ENCODE measurements around the gene ROGDI.

The ROGDI gene

DNA sequence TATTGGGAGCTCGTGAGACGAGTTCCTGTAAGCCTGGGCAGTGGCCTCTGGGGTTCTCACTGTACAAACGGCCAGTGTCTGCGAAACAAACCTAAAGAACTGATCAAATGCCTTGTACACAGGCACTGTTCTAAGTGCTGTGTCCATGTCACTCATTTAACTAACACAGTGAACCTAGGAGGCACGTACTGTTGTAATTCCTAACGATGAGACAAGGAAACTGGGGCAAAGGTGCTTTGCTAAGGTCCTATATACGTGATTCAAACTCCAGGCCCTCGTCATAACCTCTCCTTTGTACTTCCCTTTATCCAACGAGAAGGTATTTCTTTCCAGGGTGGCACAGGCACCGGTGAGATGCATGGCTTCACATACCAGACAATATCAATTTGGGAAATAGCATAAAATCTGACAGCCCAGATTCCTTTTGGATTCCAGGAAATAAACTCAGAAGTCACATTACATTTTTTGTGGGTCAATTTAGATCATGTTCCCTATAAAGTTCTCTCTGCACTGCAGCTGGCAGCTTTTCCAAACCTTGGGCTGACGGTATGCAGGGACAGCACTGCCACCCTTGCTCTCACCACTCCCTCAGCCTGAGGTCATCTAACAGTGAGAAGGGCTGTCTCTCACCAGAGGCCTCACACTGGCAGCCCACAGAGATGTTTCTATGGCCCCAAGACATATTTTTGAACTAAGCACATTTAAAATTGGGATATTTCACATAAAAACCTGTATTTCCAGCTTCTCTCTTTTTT lies 26.3 kb upstream of the ROGDI start:
- Histone ChIP-seq H3K36me3 (ENCODE audit: control insufficient read depth in 4 of 4, insufficient read depth in 4 of 4, low read length in 3 of 4) (peaks cover 33 to 85% (median 68%) of the 10 kb centered on the region in 4 experiments), H3K4me3 (ENCODE audit: control insufficient read depth in 1 of 7, extremely low read depth in 1 of 7, insufficient read depth in 4 of 7, low read depth in 2 of 7, low read length in 6 of 7) (no peak overlapping the region), H3K27me3 (replicated peaks in 2 of 5; ENCODE audit: control insufficient read depth in 4 of 5, insufficient read depth in 5 of 5, low read length in 4 of 5) (no peaks in the 10 kb centered on the region), H3K27ac (ENCODE audit: insufficient read depth in 1 of 2, low read depth in 1 of 2, low read length in 2 of 2, poor library complexity in 1 of 2, severe bottlenecking in 2 of 2) (no peak overlapping the region), H3K9me3 (ENCODE audit: control extremely low read depth in 1 of 5, control insufficient read depth in 4 of 5, insufficient read depth in 2 of 5, low read depth in 1 of 5, low read length in 4 of 5) (no peaks in the 10 kb centered on the region), H3K4me1 (ENCODE audit: control extremely low read depth in 1 of 4, control insufficient read depth in 4 of 4, insufficient read depth in 4 of 4, low read length in 3 of 4) (no peaks in the 10 kb centered on the region)
- ChIA-PET CTCF (interaction anchor here (0.7 kb wide), 1 partner anchor 9 kb away, joined by 3 read pairs; no protein-coding TSS in a partner anchor), POLR2A (no interaction called here)
- DNase-seq, result no peak
- 98% methylated on average over 11 of the region's 11 CpGs for WGBS (ENCODE audit: insufficient coverage)

DNA sequence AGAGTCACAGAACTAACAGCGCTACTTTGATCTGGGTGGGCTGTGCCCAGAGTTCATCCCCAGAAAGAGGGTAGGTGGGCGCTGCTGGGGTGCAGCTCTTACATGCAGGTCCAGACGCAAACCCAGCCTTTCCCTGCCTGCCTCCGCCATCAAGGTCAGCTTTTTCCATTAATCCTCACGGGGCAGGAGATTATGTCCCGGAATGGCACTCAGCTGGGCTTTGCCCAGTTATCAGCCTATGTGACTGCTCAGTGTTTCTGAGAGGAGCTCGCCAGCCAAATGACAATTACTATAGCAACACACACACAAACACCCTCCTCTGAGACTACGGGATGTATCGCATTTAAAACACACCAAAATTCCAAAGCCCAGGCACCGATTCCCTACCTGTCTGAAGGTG lies 24.5 kb upstream of the ROGDI start:
- Histone ChIP-seq H3K27me3 (replicated peaks in 2 of 5; ENCODE audit: control insufficient read depth in 4 of 5, insufficient read depth in 5 of 5, low read length in 4 of 5) (no peaks in the 10 kb centered on the region), H3K36me3 (ENCODE audit: control insufficient read depth in 4 of 4, insufficient read depth in 4 of 4, low read length in 3 of 4) (peaks cover 43 to 88% (median 67%) of the 10 kb centered on the region in 4 experiments), H3K9me3 (ENCODE audit: control extremely low read depth in 1 of 5, control insufficient read depth in 4 of 5, insufficient read depth in 2 of 5, low read depth in 1 of 5, low read length in 4 of 5) (no peaks in the 10 kb centered on the region), H3K4me1 (ENCODE audit: control extremely low read depth in 1 of 4, control insufficient read depth in 4 of 4, insufficient read depth in 4 of 4, low read length in 3 of 4) (no peaks in the 10 kb centered on the region), H3K27ac (ENCODE audit: insufficient read depth in 1 of 2, low read depth in 1 of 2, low read length in 2 of 2, poor library complexity in 1 of 2, severe bottlenecking in 2 of 2) (no peak overlapping the region), H3K4me3 (ENCODE audit: control insufficient read depth in 1 of 7, extremely low read depth in 1 of 7, insufficient read depth in 4 of 7, low read depth in 2 of 7, low read length in 6 of 7) (no peak overlapping the region)
- POLR2A ChIA-PET, result no interaction called here
- 96% methylated on average over 8 of the region's 10 CpGs for WGBS (ENCODE audit: insufficient coverage)
- no peak for DNase-seq
- CTCF ChIA-PET, result interaction anchor here (0.9 kb wide), 1 partner anchor 12 kb away, joined by 4 read pairs; no protein-coding TSS in a partner anchor

DNA sequence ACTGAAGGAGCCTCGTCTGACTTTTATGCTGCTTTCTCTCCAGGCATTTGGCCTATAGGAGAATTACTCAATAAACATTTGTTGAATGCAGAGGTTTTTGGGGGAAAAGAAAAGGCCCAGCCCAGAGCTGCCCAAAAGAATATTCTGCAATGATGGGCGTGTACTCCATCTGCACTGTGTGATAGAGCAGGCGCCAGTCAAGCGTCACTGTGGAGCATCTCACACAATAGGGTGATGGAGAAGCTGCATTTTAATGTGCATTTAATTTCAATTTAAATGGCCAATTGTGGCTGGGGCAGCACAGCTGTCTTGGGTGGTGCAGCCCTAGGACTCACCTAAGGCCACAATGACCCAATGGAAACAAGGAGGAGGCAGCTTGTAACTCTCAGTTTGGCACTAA lies 24.1 kb upstream of the ROGDI start:
- 96% methylated on average over 4 of the region's 4 CpGs for WGBS (ENCODE audit: insufficient coverage)

DNA sequence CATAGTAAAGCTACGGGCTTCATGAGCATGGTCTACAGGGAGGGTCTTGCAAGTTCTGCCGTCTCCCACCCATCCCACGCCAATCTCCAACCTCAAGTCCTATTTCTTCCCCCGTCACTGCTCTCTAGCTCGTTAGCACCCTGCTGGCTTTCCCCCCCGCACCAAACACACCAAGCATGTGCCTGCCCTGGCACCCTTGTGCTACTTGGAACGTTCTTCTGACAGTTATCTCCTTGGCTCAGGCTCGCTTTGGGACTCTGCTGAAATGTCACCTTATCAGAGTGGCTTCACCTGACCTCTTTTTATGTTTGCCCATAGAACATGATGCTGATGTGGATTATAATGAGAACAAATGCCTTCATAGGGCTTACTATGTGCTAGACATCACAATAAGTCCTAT lies 22.8 kb upstream of the ROGDI start:
- 97% methylated on average over 7 of the region's 8 CpGs for WGBS (ENCODE audit: insufficient coverage)
- no peaks in the 10 kb centered on the region for H3K9me3 ChIP-seq (ENCODE audit: control extremely low read depth in 1 of 5, control insufficient read depth in 4 of 5, insufficient read depth in 2 of 5, low read depth in 1 of 5, low read length in 4 of 5)
- ChIA-PET CTCF (no interaction called here), POLR2A (no interaction called here)
- no peak overlapping the region for H3K27ac ChIP-seq (ENCODE audit: insufficient read depth in 1 of 2, low read depth in 1 of 2, low read length in 2 of 2, poor library complexity in 1 of 2, severe bottlenecking in 2 of 2)
- H3K4me3 ChIP-seq (ENCODE audit: control insufficient read depth in 1 of 7, extremely low read depth in 1 of 7, insufficient read depth in 4 of 7, low read depth in 2 of 7, low read length in 6 of 7), result no peak overlapping the region
- no peaks in the 10 kb centered on the region for H3K4me1 ChIP-seq (ENCODE audit: control extremely low read depth in 1 of 4, control insufficient read depth in 4 of 4, insufficient read depth in 4 of 4, low read length in 3 of 4)
- H3K27me3 ChIP-seq (replicated peaks in 2 of 5; ENCODE audit: control insufficient read depth in 4 of 5, insufficient read depth in 5 of 5, low read length in 4 of 5), result no peaks in the 10 kb centered on the region
- no peak for DNase-seq
- H3K36me3 ChIP-seq (ENCODE audit: control insufficient read depth in 4 of 4, insufficient read depth in 4 of 4, low read length in 3 of 4), result peaks cover 39 to 88% (median 66%) of the 10 kb centered on the region in 4 experiments

More for the DNA sequence above, 24.1 kb upstream of the ROGDI start:
- ChIA-PET POLR2A (no interaction called here), CTCF (interaction anchor here (0.9 kb wide), 1 partner anchor 12 kb away, joined by 4 read pairs; no protein-coding TSS in a partner anchor)
- Histone ChIP-seq H3K4me1 (ENCODE audit: control extremely low read depth in 1 of 4, control insufficient read depth in 4 of 4, insufficient read depth in 4 of 4, low read length in 3 of 4) (no peaks in the 10 kb centered on the region), H3K9me3 (ENCODE audit: control extremely low read depth in 1 of 5, control insufficient read depth in 4 of 5, insufficient read depth in 2 of 5, low read depth in 1 of 5, low read length in 4 of 5) (no peaks in the 10 kb centered on the region), H3K36me3 (ENCODE audit: control insufficient read depth in 4 of 4, insufficient read depth in 4 of 4, low read length in 3 of 4) (peaks cover 43 to 88% (median 67%) of the 10 kb centered on the region in 4 experiments), H3K27ac (ENCODE audit: insufficient read depth in 1 of 2, low read depth in 1 of 2, low read length in 2 of 2, poor library complexity in 1 of 2, severe bottlenecking in 2 of 2) (no peak overlapping the region), H3K4me3 (ENCODE audit: control insufficient read depth in 1 of 7, extremely low read depth in 1 of 7, insufficient read depth in 4 of 7, low read depth in 2 of 7, low read length in 6 of 7) (no peak overlapping the region), H3K27me3 (replicated peaks in 2 of 5; ENCODE audit: control insufficient read depth in 4 of 5, insufficient read depth in 5 of 5, low read length in 4 of 5) (no peaks in the 10 kb centered on the region)
- DNase-seq, result no peak

DNA sequence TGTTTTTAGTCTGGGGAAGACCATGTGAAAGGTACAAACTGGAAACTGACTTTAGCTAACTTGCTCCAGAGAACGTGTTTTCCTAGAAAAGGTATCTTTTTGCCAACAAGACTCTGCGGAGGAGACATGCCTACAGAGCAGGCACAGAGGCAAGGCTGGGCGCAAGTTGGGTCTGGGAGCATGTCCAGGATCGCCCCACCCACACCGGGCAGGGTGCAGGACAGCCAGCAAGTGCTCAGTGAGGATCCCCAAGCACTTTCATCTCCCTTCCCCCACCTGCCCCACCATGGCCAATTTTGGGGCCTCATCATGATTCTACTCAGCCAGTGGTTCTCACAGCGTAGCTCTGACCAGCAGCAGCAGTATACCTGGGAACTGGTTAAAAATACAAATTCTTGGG lies 18.2 kb upstream of the ROGDI start:
- H3K36me3 ChIP-seq (ENCODE audit: control insufficient read depth in 4 of 4, insufficient read depth in 4 of 4, low read length in 3 of 4), result peaks cover 30 to 83% (median 59%) of the 10 kb centered on the region in 4 experiments
- no peak overlapping the region for H3K27ac ChIP-seq (ENCODE audit: insufficient read depth in 1 of 2, low read depth in 1 of 2, low read length in 2 of 2, poor library complexity in 1 of 2, severe bottlenecking in 2 of 2)
- WGBS (ENCODE audit: insufficient coverage), result 97% methylated on average over 6 of the region's 6 CpGs
- no peak for DNase-seq
- ChIA-PET POLR2A (no interaction called here), CTCF (interaction anchor here (1.0 to 1.1 kb wide), 2 partner anchors 16 to 18 kb away, joined by 3 read pairs; partner anchors contain the start of gene ROGDI)
- H3K4me3 ChIP-seq (ENCODE audit: control insufficient read depth in 1 of 7, extremely low read depth in 1 of 7, insufficient read depth in 4 of 7, low read depth in 2 of 7, low read length in 6 of 7), result no peak overlapping the region
- H3K4me1 ChIP-seq (ENCODE audit: control extremely low read depth in 1 of 4, control insufficient read depth in 4 of 4, insufficient read depth in 4 of 4, low read length in 3 of 4), result no peaks in the 10 kb centered on the region
- H3K9me3 ChIP-seq (ENCODE audit: control extremely low read depth in 1 of 5, control insufficient read depth in 4 of 5, insufficient read depth in 2 of 5, low read depth in 1 of 5, low read length in 4 of 5), result no peaks in the 10 kb centered on the region
- H3K27me3 ChIP-seq (replicated peaks in 2 of 5; ENCODE audit: control insufficient read depth in 4 of 5, insufficient read depth in 5 of 5, low read length in 4 of 5), result no peaks in the 10 kb centered on the region

DNA sequence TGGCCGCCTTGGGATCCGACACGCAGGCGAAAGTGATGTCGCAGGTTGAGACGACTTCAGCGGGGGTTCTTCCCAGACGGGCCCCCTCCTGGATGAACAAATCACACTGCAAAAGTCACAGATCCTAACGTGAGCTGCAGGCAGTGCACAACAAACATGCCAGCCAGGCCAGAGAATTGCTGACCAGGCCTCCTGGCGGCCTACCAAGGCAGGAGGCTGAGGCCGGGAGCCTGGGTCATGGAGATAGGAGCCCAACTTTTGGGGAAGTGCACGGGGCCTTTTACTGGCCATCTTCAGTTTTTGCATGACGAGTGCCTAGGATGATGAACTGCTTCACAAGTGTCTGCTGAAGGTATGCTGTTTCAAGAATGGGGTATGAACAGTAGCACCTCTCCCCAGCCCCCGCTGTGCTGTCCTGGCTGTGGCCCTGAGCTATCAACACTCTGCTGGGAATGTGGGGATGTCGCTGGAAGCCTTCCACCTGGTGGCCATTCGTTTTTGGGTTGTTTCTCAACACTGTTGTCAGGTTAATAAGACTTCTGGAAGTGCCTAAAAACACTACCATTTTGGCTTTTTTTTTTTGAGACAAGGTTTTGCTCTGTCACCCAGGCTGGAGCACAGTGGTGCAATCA lies 12.2 kb upstream of the ROGDI start:
- H3K27me3 ChIP-seq (replicated peaks in 2 of 5; ENCODE audit: control insufficient read depth in 4 of 5, insufficient read depth in 5 of 5, low read length in 4 of 5), result no peaks in the 10 kb centered on the region
- no peak overlapping the region for H3K4me3 ChIP-seq (ENCODE audit: control insufficient read depth in 1 of 7, extremely low read depth in 1 of 7, insufficient read depth in 4 of 7, low read depth in 2 of 7, low read length in 6 of 7)
- H3K4me1 ChIP-seq (ENCODE audit: control extremely low read depth in 1 of 4, control insufficient read depth in 4 of 4, insufficient read depth in 4 of 4, low read length in 3 of 4), result no peaks in the 10 kb centered on the region
- ChIA-PET CTCF (interaction anchor here (0.7 to 1.7 kb wide), 2 partner anchors 12 kb away, joined by 3 to 4 read pairs; partner anchors contain the start of gene ROGDI), POLR2A (no interaction called here)
- no peak for DNase-seq
- peaks cover 26 to 78% (median 58%) of the 10 kb centered on the region in 4 experiments for H3K36me3 ChIP-seq (ENCODE audit: control insufficient read depth in 4 of 4, insufficient read depth in 4 of 4, low read length in 3 of 4)
- H3K9me3 ChIP-seq (ENCODE audit: control extremely low read depth in 1 of 5, control insufficient read depth in 4 of 5, insufficient read depth in 2 of 5, low read depth in 1 of 5, low read length in 4 of 5), result no peaks in the 10 kb centered on the region
- no peak overlapping the region for H3K27ac ChIP-seq (ENCODE audit: insufficient read depth in 1 of 2, low read depth in 1 of 2, low read length in 2 of 2, poor library complexity in 1 of 2, severe bottlenecking in 2 of 2)
- 95% methylated on average over 12 of the region's 16 CpGs for WGBS (ENCODE audit: insufficient coverage)

DNA sequence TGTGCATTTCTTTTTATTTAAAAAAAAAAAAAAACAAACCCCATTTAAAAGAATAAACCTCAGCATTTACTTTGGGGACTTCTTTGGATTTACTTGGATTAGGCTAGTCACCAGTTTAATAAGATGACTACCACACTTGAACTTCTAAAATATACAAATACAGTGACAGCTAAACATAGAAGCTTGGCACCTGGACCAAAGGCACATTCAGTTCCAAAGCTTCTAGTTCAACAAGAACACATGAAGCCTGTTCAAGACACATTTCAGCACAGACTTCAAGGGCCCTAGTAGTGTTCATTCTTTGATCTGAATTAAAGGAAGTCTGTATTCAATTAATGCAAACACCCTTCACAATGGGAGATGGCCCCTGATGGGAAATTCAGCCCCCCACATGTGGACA lies 11.6 kb upstream of the ROGDI start:
- ChIA-PET CTCF (interaction anchor here (1.7 kb wide), 1 partner anchor 13 kb away, joined by 4 read pairs; no protein-coding TSS in a partner anchor), POLR2A (no interaction called here)
- Histone ChIP-seq H3K27me3 (replicated peaks in 2 of 5; ENCODE audit: control insufficient read depth in 4 of 5, insufficient read depth in 5 of 5, low read length in 4 of 5) (no peaks in the 10 kb centered on the region), H3K4me1 (ENCODE audit: control extremely low read depth in 1 of 4, control insufficient read depth in 4 of 4, insufficient read depth in 4 of 4, low read length in 3 of 4) (no peaks in the 10 kb centered on the region), H3K9me3 (ENCODE audit: control extremely low read depth in 1 of 5, control insufficient read depth in 4 of 5, insufficient read depth in 2 of 5, low read depth in 1 of 5, low read length in 4 of 5) (no peaks in the 10 kb centered on the region), H3K36me3 (ENCODE audit: control insufficient read depth in 4 of 4, insufficient read depth in 4 of 4, low read length in 3 of 4) (peaks cover 24 to 72% (median 57%) of the 10 kb centered on the region in 4 experiments), H3K4me3 (ENCODE audit: control insufficient read depth in 1 of 7, extremely low read depth in 1 of 7, insufficient read depth in 4 of 7, low read depth in 2 of 7, low read length in 6 of 7) (no peak overlapping the region), H3K27ac (ENCODE audit: insufficient read depth in 1 of 2, low read depth in 1 of 2, low read length in 2 of 2, poor library complexity in 1 of 2, severe bottlenecking in 2 of 2) (no peak overlapping the region)
- no peak for DNase-seq
